Stimulated activated CD4-positive, alpha-beta T cell treated with anti-CD3 and anti-CD28 coated beads, Interleukin-1b, Interleukin-23, amount 100 ng/mL, for 4 hours (primary cell): ENCODE measurements around the gene TRIM26.
A peak's percentile ranks its signal among the peaks of the same experiment; 100 is the strongest.
"Not testable (repeated sequence)": the region's sequence is repeated elsewhere in the genome, so short reads cannot be mapped to it uniquely, and the experiment has no call there.

Source experiments
- DNase-seq, 2 donors: peaks; one replicate each; pipeline ENCODE4 v3.0.0-alpha.2; 2020; ENCODE audit warnings: low read depth in 2 of 2

TRIM26 gene

DNA sequence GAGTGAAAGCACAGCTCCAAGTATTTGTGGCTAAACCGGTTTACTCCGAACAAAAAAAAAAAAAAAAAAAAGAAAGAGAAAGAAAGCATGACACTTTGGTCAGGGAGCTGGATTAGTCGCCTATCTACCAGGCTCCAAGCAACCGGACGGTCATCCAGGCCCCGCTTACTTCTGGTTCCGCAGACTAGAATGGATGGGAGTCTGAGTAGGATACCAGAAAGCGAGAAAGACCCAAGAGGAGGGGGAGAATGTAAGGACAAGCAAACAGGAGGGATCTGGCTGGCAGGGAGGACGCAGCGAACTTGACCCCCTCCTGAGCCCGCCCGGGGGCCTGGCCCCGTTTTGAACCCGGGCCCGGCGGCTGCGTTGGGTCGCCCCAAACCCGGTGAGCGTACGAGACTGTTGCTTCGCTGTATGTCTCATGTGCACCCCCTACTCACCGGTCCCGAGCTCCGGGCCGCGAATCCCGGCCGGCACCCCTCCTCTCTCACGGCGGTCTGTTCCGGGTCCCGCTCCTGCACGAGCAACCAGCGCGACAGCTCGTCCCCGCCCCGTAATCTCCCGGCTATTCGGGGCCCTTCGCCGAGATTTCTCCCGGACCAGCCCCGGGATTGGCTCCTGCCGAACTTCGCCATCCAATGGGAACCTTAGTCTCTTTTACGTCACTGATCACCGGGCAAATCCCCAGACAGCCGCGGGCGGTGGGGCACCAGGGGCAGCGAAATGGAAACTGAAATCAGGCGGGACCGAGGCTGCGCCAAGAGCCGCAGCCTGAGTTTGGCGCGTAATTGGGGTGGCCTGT is at the start of gene TRIM26:
Gene TRIM26, minus strand, starts transcription at position 542 of the 802 bp plus-strand sequence. CDS start 14,303 bp downstream, outside the sequence.
- peak; percentile 88 to 95 for DNase-seq

DNA sequence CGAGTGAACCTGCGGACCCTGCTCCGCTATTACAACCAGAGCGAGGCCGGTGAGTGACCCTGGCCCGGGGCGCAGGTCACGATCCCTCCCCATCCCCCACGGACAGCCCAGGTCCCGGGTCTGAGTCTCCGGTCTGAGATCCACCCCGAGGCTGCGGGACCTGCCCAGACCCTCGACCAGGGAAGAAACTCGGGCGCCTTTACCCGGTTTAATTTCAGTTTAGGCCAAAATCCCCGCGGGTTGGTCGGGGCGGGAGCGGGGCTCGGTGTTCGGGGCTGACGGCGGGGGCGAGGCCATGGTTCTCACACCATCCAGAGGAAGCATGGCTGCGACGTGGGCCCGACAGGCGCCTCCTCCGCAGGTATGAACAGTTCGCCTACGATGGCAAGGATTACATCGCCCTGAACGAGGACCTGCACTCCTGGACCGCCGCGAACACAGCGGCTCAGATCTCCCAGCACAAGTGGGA is 46.9 kb upstream of the TRIM26 start:
- peak; percentile 18 to 29 for DNase-seq

DNA sequence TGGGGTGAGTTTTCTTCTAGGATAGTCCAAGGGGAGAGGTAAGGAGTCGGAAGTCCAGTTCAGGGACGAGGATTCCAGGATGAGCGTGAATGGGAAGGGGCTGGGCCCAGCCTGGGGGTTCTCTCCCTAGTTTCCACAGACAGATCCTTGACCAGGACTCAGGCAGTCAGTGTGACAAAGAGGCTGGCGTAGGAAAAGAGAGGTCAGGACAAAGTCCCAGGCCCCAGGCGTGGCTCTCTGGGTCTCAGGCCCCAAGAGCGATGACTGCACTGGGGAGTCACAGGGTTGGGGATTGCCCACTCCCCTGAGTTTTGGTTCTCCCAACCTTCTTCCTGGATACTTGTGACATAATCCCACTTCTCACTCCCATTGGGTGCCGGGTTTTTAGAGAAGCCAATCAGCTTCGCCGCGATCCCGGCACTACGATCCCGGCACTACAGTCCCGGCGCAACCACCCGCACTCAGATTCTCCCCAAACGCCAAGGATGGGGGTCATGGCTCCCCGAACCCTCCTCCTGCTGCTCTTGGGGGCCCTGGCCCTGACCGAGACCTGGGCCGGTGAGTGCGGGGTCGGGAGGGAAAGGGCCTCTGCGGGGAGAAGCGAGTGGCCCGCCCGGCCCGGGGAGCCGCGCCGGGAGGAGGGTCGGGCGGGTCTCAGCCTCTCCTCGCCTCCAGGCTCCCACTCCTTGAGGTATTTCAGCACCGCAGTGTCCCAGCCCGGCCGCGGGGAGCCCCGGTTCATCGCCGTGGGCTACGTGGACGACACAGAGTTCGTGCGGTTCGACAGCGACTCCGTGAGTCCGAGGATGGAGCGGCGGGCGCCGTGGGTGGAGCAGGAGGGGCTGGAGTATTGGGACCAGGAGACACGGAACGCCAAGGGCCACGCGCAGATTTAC is 46.2 kb upstream of the TRIM26 start:
- DNase-seq: peak; percentile 50 to 58

DNA sequence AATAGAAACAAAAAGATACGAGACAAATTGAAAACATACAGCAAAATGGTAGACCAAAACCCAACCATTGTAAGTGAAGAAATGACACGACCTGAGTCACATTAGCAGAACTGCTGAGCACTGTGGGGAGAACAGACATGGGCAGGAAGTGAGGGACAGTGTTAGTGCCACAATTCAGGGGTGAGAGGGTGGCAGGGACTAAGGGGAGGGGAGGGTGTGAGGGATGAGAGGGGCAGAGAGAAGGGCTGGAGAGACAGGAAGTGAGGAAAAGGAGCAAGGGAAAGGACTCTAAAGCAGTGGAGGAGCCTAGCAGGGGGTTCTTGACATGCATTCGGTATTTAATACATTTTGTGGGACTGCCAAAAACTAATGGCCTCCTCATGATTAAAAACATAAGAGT is 45.0 kb upstream of the TRIM26 start:
- no peak for DNase-seq

GRCh38 chr6:30252417-30252816 is 39.2 kb upstream of the TRIM26 start:
- not testable (repeated sequence) for DNase-seq

GRCh38 chr6:30244560-30244959 is 31.4 kb upstream of the TRIM26 start:
- no peak for DNase-seq

GRCh38 chr6:30238178-30238795 is 25.1 kb upstream of the TRIM26 start:
- no peak for DNase-seq

GRCh38 chr6:30234356-30234755 is 21.1 kb upstream of the TRIM26 start:
- no peak for DNase-seq

- no peak for DNase-seq
These were observed 17.9 kb upstream of the TRIM26 start for GRCh38 chr6:30231067-30231466.

DNA sequence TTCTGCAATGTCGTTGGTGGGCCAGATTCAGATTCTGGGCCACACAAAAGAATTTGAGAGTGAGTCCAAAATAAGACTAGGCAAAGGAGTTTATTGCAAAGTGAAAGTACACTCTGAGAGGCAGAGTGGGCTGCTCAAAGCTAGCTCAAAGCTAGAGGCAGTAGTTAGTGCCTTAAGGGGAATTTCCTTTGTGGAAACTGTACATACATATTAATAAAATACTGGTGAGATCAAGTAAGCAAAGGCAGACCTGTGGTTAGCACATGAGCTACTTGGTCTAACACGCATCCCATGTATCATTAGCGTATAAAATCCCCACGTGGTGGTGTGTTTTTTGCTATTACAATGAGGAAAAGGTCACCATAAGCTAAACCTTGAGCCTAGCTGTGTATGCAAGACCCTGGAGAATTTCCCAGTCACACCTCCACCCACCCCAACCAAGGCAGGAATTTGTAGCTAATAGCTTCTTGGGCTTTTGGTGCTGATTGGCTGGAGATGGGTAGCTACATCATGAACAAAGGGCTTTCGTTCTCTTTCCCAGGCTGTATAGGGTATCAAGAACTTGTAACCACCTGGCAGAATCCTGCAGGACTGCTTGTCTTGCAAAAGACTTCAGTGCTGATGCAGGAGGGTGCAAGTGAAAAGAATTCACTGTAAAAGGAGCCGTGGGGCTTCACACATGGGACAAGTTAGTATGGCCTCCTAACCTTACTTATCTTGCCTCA is 14.7 kb upstream of the TRIM26 start:
- DNase-seq: peak in 1 of 2 donors; percentile 6

DNA sequence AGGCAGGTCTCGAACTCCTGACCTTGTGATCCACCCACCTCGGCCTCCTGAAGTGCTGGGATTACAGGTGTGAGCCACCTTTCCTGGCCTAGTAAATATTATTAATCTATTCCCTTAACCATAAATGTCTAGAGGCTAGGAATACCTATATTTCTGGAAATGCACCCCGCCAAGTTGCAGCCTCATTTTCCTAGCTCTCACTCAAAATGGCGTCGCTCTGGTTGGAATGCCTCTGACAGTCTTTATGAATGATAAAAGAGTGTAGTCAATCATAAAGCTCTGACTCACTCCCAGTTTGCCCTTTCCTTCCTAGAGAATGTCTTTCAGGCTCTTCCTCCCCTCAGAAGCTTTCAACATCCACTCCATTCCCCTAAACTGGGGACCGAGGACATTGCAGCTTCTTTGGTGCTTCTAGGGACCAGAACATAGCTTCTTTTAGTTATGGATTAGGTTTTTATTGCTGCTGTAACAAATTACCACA is 14.1 kb upstream of the TRIM26 start:
- DNase-seq: no peak

DNA sequence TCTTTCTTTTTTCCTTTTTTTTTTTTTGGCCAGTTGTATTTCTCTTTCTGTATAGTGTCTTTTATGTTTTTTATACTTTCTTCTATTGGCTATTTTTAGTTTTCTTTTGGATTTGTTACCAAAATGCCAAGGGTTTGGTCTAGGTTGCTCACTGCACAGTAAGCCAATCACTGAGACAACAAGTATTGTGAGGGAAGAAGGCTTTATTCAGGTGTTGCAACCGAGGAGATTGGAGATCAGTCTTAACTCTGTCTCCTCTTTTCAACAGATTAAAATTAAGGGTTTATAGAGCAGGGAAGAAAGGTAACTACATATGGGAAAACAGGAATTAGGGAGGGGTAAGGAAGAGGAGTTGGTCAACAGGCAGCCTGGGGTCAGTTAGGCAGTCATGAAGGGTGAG is 10.1 kb upstream of the TRIM26 start:
- DNase-seq: no peak

- DNase-seq: not testable (repeated sequence)
These were observed 8.8 kb upstream of the TRIM26 start for GRCh38 chr6:30221956-30222355.

- DNase-seq: not testable (repeated sequence)
These were observed 8.2 kb upstream of the TRIM26 start for GRCh38 chr6:30221395-30221794.

DNA sequence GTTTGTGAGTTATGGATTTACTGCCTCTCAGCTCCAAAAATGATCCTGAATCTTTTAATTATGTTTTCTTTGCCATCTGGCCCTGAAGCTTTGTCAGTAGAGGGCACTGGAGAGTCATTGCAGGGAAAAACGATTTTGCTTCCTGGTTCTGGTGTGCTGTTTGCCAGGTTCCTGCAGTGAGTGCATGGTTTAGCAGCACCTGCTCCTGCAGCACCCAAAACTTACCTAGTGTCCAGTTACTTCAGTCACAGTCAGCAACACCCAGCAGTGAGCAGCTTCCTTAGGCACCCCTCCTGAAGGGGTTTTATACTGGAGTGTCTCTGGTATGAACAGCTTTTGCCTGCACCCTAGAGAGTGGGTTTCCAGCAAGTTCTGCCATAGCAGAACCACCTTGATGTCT is 6.0 kb upstream of the TRIM26 start:
- peak; percentile 14 to 56 for DNase-seq

GRCh38 chr6:30216096-30216495 is 2.9 kb upstream of the TRIM26 start:
- no peak for DNase-seq

GRCh38 chr6:30214657-30214982 is 1.4 kb upstream of the TRIM26 start:
- DNase-seq: no peak

GRCh38 chr6:30213957-30214656 is 901 bp upstream of the TRIM26 start:
- DNase-seq: peak; percentile 48 to 62

DNA sequence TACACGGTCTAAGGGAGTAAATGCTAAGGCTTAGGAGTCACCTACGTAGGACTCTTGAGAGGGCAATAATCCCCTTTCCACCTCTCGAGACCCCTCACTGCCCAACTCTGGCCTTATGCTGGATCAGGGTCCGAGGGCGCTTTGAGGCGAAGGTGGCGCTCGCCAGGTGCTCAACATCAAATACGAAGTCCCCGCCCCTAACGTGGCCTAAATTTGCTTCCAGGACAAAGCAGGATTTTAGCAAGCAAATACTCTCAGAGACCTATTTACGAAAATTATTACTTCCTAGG is 406 bp upstream of the TRIM26 start:
- DNase-seq: no peak

- no peak for DNase-seq
These were observed 1.3 kb downstream of the TRIM26 start for GRCh38 chr6:30211899-30212298.

GRCh38 chr6:30211306-30211705 is 1.9 kb downstream of the TRIM26 start:
- no peak for DNase-seq
